Activated CD4-positive, alpha-beta memory T cell treated with anti-CD3 and anti-CD28 coated beads, Interleukin-2, amount 10 ng/mL, durations not matched to agents 7 days and 5 days (primary cell): Measurements from ENCODE around the gene IQSEC3. TPM values are rescaled to one million over a fixed set of nuclear protein-coding genes. Genes with fewer than 3 reads are reported as not detected.
"Not testable (repeated sequence)": the region's sequence is repeated elsewhere in the genome, so short reads cannot be mapped to it uniquely, and the experiment has no call there.

Experiments
- CTCF ChIA-PET: fragments of 350-600 bp; sonication (Branson Sonifier 250); formaldehyde crosslinking; loops from one replicate; lab custom pipeline; 2021; ENCODE audit warnings: antibody characterized with exemption, inconsistent platforms; lab: Charles Lee
- POLR2A ChIA-PET: fragments of 350-600 bp; sonication (Branson Sonifier 250); formaldehyde crosslinking; loops from one replicate; lab custom pipeline; 2021; ENCODE audit warnings: antibody characterized with exemption; lab: Charles Lee
- DNase-seq: peaks from one replicate; pipeline ENCODE4 v3.0.0-alpha.2; 2020
- H3K27ac Mint-ChIP-seq: one replicate; pipeline ENCODE4 v1.8.0; 2021; ENCODE audit warnings: mild to moderate bottlenecking, mixed read lengths
- H3K27me3 Mint-ChIP-seq: one replicate; pipeline ENCODE4 v1.8.0; 2021; ENCODE audit warnings: mixed read lengths
- H3K36me3 Mint-ChIP-seq: one replicate; pipeline ENCODE4 v1.8.0; 2021; ENCODE audit warnings: low read depth, mixed read lengths
- H3K4me1 Mint-ChIP-seq: one replicate; pipeline ENCODE4 v1.8.0; 2021; ENCODE audit warnings: mixed read lengths
- H3K4me3 Mint-ChIP-seq: one replicate; pipeline ENCODE4 v1.8.0; 2021; ENCODE audit warnings: mild to moderate bottlenecking, mixed read lengths
- H3K9me3 Mint-ChIP-seq: one replicate; pipeline ENCODE4 v1.8.0; 2021; ENCODE audit warnings: mixed read lengths
- total RNA-seq, 2 experiments: library from RNA; stranded (reverse); gene quantifications; one replicate each; pipeline ENCODE4 v1.2.3, GENCODE V29; 2021

The IQSEC3 gene
- total RNA-seq, 2 experiments from 2014 or later = 0.10 to 0.33 TPM

GRCh38 chr12:131732-132495 lies 65.3 kb downstream of the IQSEC3 start:
- Mint-ChIP-seq H3K27ac (no peak overlapping the region), H3K9me3 (no peaks in the 10 kb centered on the region), H3K4me3 (no peak overlapping the region), H3K27me3 (peaks cover 9% of the 10 kb centered on the region), H3K4me1 (no peaks in the 10 kb centered on the region), H3K36me3 (no peaks in the 10 kb centered on the region)
- ChIA-PET CTCF (interaction anchor here (1.0 kb wide), 1 partner anchor 22 kb away, joined by 3 read pairs; no protein-coding TSS in a partner anchor), POLR2A (no interaction called here)
- no peak for DNase-seq

GRCh38 chr12:133616-134232 lies 67.2 kb downstream of the IQSEC3 start:
- H3K4me1 Mint-ChIP-seq, H3K9me3 Mint-ChIP-seq, POLR2A ChIA-PET: not testable (repeated sequence)

GRCh38 chr12:135138-135537 lies 68.6 kb downstream of the IQSEC3 start:
- no peaks in the 10 kb centered on the region for H3K36me3 Mint-ChIP-seq
- no peaks in the 10 kb centered on the region for H3K4me1 Mint-ChIP-seq
- DNase-seq = no peak
- ChIA-PET CTCF (no interaction called here), POLR2A (no interaction called here)
- no peak overlapping the region for H3K27ac Mint-ChIP-seq
- H3K9me3 Mint-ChIP-seq = no peaks in the 10 kb centered on the region
- H3K27me3 Mint-ChIP-seq = peaks cover 15% of the 10 kb centered on the region
- no peak overlapping the region for H3K4me3 Mint-ChIP-seq

More at GRCh38 chr12:133616-134232, 67.2 kb downstream of the IQSEC3 start:
- not testable (repeated sequence) for H3K27me3 Mint-ChIP-seq, DNase-seq, H3K27ac Mint-ChIP-seq, H3K36me3 Mint-ChIP-seq, H3K4me3 Mint-ChIP-seq
- CTCF ChIA-PET = interaction anchor here (0.6 kb wide), 1 partner anchor 84 kb away, joined by 3 read pairs; no protein-coding TSS in a partner anchor

- POLR2A ChIA-PET = no interaction called here
- CTCF ChIA-PET = no interaction called here
- no peak overlapping the region for H3K27ac Mint-ChIP-seq
- DNase-seq = no peak
- H3K9me3 Mint-ChIP-seq = no peaks in the 10 kb centered on the region
- H3K27me3 Mint-ChIP-seq = peaks cover 30% of the 10 kb centered on the region
- H3K4me3 Mint-ChIP-seq = no peak overlapping the region
- no peaks in the 10 kb centered on the region for H3K36me3 Mint-ChIP-seq
- H3K4me1 Mint-ChIP-seq = no peaks in the 10 kb centered on the region
These were observed 71.8 kb downstream of the IQSEC3 start for GRCh38 chr12:138171-138897.

- no peak overlapping the region for H3K27ac Mint-ChIP-seq
- H3K4me3 Mint-ChIP-seq = no peak overlapping the region
- H3K9me3 Mint-ChIP-seq = no peaks in the 10 kb centered on the region
- POLR2A ChIA-PET = no interaction called here
- no peaks in the 10 kb centered on the region for H3K36me3 Mint-ChIP-seq
- no peaks in the 10 kb centered on the region for H3K4me1 Mint-ChIP-seq
- CTCF ChIA-PET = no interaction called here
- no peak for DNase-seq
- peaks cover 28% of the 10 kb centered on the region for H3K27me3 Mint-ChIP-seq
These were observed 72.4 kb downstream of the IQSEC3 start for GRCh38 chr12:138898-139534.

GRCh38 chr12:139585-139984 lies 73.0 kb downstream of the IQSEC3 start:
- Mint-ChIP-seq H3K9me3 (no peaks in the 10 kb centered on the region), H3K27ac (no peak overlapping the region)
- CTCF ChIA-PET = no interaction called here

GRCh38 chr12:140162-140561 lies 73.6 kb downstream of the IQSEC3 start:
- POLR2A ChIA-PET = no interaction called here
- H3K9me3 Mint-ChIP-seq = no peaks in the 10 kb centered on the region
- DNase-seq = no peak
- no peak overlapping the region for H3K27ac Mint-ChIP-seq
- CTCF ChIA-PET = no interaction called here
- peaks cover 4% of the 10 kb centered on the region for H3K4me1 Mint-ChIP-seq
- no peak overlapping the region for H3K4me3 Mint-ChIP-seq
- peaks cover 28% of the 10 kb centered on the region for H3K27me3 Mint-ChIP-seq
- no peaks in the 10 kb centered on the region for H3K36me3 Mint-ChIP-seq

More at GRCh38 chr12:139585-139984, 73.0 kb downstream of the IQSEC3 start:
- peaks cover 2% of the 10 kb centered on the region for H3K4me1 Mint-ChIP-seq
- DNase-seq = no peak
- no peak overlapping the region for H3K4me3 Mint-ChIP-seq
- POLR2A ChIA-PET = no interaction called here
- H3K27me3 Mint-ChIP-seq = peaks cover 28% of the 10 kb centered on the region
- no peaks in the 10 kb centered on the region for H3K36me3 Mint-ChIP-seq

- ChIA-PET POLR2A (no interaction called here), CTCF (interaction anchor here (0.8 kb wide), 1 partner anchor 9 kb away, joined by 3 read pairs; no protein-coding TSS in a partner anchor)
- Mint-ChIP-seq H3K36me3 (no peaks in the 10 kb centered on the region), H3K27ac (no peak overlapping the region), H3K4me3 (no peak overlapping the region), H3K4me1 (peaks cover 4% of the 10 kb centered on the region), H3K27me3 (peaks cover 25% of the 10 kb centered on the region), H3K9me3 (no peaks in the 10 kb centered on the region)
- no peak for DNase-seq
These were observed 77.5 kb downstream of the IQSEC3 start for GRCh38 chr12:143964-144649.

- Mint-ChIP-seq H3K36me3 (no peaks in the 10 kb centered on the region), H3K4me1 (peaks cover 4% of the 10 kb centered on the region), H3K9me3 (no peaks in the 10 kb centered on the region), H3K27ac (no peak overlapping the region), H3K27me3 (peaks cover 18% of the 10 kb centered on the region), H3K4me3 (no peak overlapping the region)
- ChIA-PET CTCF (interaction anchor here (0.7 to 0.8 kb wide), 2 partner anchors 8 to 45 kb away, joined by 3 read pairs; no protein-coding TSS in a partner anchor), POLR2A (no interaction called here)
- DNase-seq = no peak
These were observed 78.2 kb downstream of the IQSEC3 start for GRCh38 chr12:144650-145284.

GRCh38 chr12:145369-145960 lies 78.9 kb downstream of the IQSEC3 start:
- Mint-ChIP-seq H3K4me3 (no peak overlapping the region), H3K27ac (no peak overlapping the region), H3K4me1 (peaks cover 4% of the 10 kb centered on the region), H3K9me3 (no peaks in the 10 kb centered on the region), H3K27me3 (peaks cover 11% of the 10 kb centered on the region), H3K36me3 (no peaks in the 10 kb centered on the region)
- ChIA-PET CTCF (interaction anchor here (0.7 kb wide), 1 partner anchor 44 kb away, joined by 3 read pairs; no protein-coding TSS in a partner anchor), POLR2A (no interaction called here)
- DNase-seq = no peak

GRCh38 chr12:147242-147641 lies 80.7 kb downstream of the IQSEC3 start:
- POLR2A ChIA-PET = no interaction called here
- no peak for DNase-seq
- CTCF ChIA-PET = no interaction called here
- H3K4me3 Mint-ChIP-seq = no peak overlapping the region
- H3K9me3 Mint-ChIP-seq = no peaks in the 10 kb centered on the region
- no peak overlapping the region for H3K27ac Mint-ChIP-seq
- H3K36me3 Mint-ChIP-seq = no peaks in the 10 kb centered on the region
- peaks cover 4% of the 10 kb centered on the region for H3K4me1 Mint-ChIP-seq
- H3K27me3 Mint-ChIP-seq = peaks cover 6% of the 10 kb centered on the region
